Ascending aorta (tissue), 2 donors: ENCODE data around the gene PDLIM7. TPM values are rescaled to one million over a fixed set of nuclear protein-coding genes. Genes with fewer than 3 reads are reported as not detected.

Experiments
- DNase-seq, 2 donors: peaks; one replicate each; pipeline ENCODE4 v3.0.0-alpha.2; 2019; ENCODE audit warnings: low spot score in 2 of 2
- H3K27ac ChIP-seq, 2 donors: fragments of 200-600 bp; sonication (generic); one replicate each; pipeline ENCODE4 v1.5.1; 2016 to 2017; ENCODE audit warnings: mild to moderate bottlenecking in 1 of 2
- H3K27me3 ChIP-seq: fragments of 200-600 bp; sonication (generic); one replicate; pipeline ENCODE4 v1.5.1; 2017
- H3K36me3 ChIP-seq, 2 donors: fragments of 200-600 bp; sonication (generic); one replicate each; pipeline ENCODE4 v1.5.1; 2016
- H3K4me1 ChIP-seq, 2 donors: fragments of 200-600 bp; sonication (generic); one replicate each; pipeline ENCODE4 v1.5.1; 2016 to 2017; ENCODE audit warnings: mild to moderate bottlenecking in 1 of 2
- H3K4me3 ChIP-seq, 2 donors: fragments of 200-600 bp; sonication (generic); one replicate each; pipeline ENCODE4 v1.5.1; 2016 to 2017; ENCODE audit warnings: mild to moderate bottlenecking in 1 of 2
- H3K9me3 ChIP-seq, 2 donors: fragments of 200-600 bp; sonication (generic); one replicate each; pipeline ENCODE4 v1.5.1; 2016
- CTCF ChIP-seq, 3 experiments: fragments of 200-600 bp in 2 of 3; fragments of 450-650 bp in 1 of 3; sonication (generic) in 2 of 3; IDR thresholded peaks; one replicate each; pipeline ENCODE4 v1.5.1; 2016 to 2019; ENCODE audit warnings: antibody characterized with exemption in 3 of 3, mild to moderate bottlenecking in 1 of 3, moderate library complexity in 1 of 3
- intact Hi-C: fragments of 100-400 bp; cut with DNase I; formaldehyde crosslinking; loops from one replicate; pipeline ENCODE4 v1.15.1; 2023
- total RNA-seq: library from RNA; depleted of rRNA; stranded (reverse); fragments of >200 nt; gene quantifications from one replicate; pipeline ENCODE4 v1.1.0, GENCODE V29; 2016

PDLIM7 gene
- total RNA-seq, 1 donor from 2014 or later, result 1,082 TPM

GRCh38 chr5:177454397-177455035 lies 42.9 kb downstream of the PDLIM7 start:
- TF ChIP-seq CTCF (IDR thresholded peaks at IDR 0.05), result peak; percentile 96 to 97 (median 96)
- DNase-seq, result peak; percentile 62 to 97

GRCh38 chr5:177453852-177454396 lies 43.5 kb downstream of the PDLIM7 start:
- peak overlapping the region; percentile 35 to 92 for H3K4me3 ChIP-seq
- peaks cover 18 to 22% of the 10 kb centered on the region in 2 donors for H3K4me1 ChIP-seq
- no peaks in the 10 kb centered on the region for H3K9me3 ChIP-seq
- H3K27ac ChIP-seq, result peak overlapping the region; percentile 16 to 23
- no peaks in the 10 kb centered on the region for H3K27me3 ChIP-seq
- DNase-seq, result no peak
- no peak for TF ChIP-seq CTCF (IDR thresholded peaks at IDR 0.05)
- intact Hi-C loops, result loop anchor here (1.0 to 10.0 kb wide), 6 partner anchors 28 to 339 kb away; partner anchors contain the start of genes GRK6 and MXD3
- H3K36me3 ChIP-seq, result peaks cover 10 to 12% of the 10 kb centered on the region in 2 donors

More at GRCh38 chr5:177454397-177455035, 42.9 kb downstream of the PDLIM7 start:
- peaks cover 18 to 22% of the 10 kb centered on the region in 2 donors for H3K4me1 ChIP-seq
- peak overlapping the region; percentile 53 to 92 for H3K4me3 ChIP-seq
- H3K9me3 ChIP-seq, result no peaks in the 10 kb centered on the region
- H3K27me3 ChIP-seq, result no peaks in the 10 kb centered on the region
- peak overlapping the region; percentile 68 to 86 for H3K27ac ChIP-seq
- peaks cover 14 to 18% of the 10 kb centered on the region in 2 donors for H3K36me3 ChIP-seq
- intact Hi-C loops, result loop anchor here (1.0 to 10.0 kb wide), 6 partner anchors 28 to 340 kb away; partner anchors contain the start of genes GRK6 and MXD3

- H3K27me3 ChIP-seq, result no peaks in the 10 kb centered on the region
- no peak for DNase-seq
- H3K9me3 ChIP-seq, result no peaks in the 10 kb centered on the region
- no peak for TF ChIP-seq CTCF (IDR thresholded peaks at IDR 0.05)
- intact Hi-C loops, result loop anchor here (5.0 to 10.0 kb wide), 2 partner anchors 141 to 338 kb away; partner anchors contain the start of gene MXD3
- no peak overlapping the region for H3K27ac ChIP-seq
- peaks cover under 1 to 2% of the 10 kb centered on the region in 2 donors for H3K36me3 ChIP-seq
- H3K4me3 ChIP-seq, result no peak overlapping the region
- H3K4me1 ChIP-seq, result peaks cover 21 to 29% of the 10 kb centered on the region in 2 donors
Measured at GRCh38 chr5:177452688-177453638, 44.4 kb downstream of the PDLIM7 start.

GRCh38 chr5:177450667-177451424 lies 46.6 kb downstream of the PDLIM7 start:
- no peaks in the 10 kb centered on the region for H3K36me3 ChIP-seq
- no peak overlapping the region for H3K4me3 ChIP-seq
- DNase-seq, result no peak
- no peak overlapping the region for H3K27ac ChIP-seq
- H3K9me3 ChIP-seq, result no peaks in the 10 kb centered on the region
- no peaks in the 10 kb centered on the region for H3K27me3 ChIP-seq
- TF ChIP-seq CTCF (IDR thresholded peaks at IDR 0.05), result no peak
- H3K4me1 ChIP-seq, result peaks cover 24 to 33% of the 10 kb centered on the region in 2 donors
- intact Hi-C loops, result loop anchor here (5.0 to 10.0 kb wide), 2 partner anchors 139 to 336 kb away; partner anchors contain the start of gene MXD3
